GM12878 (cell line): ENCODE measurements around the gene AP2A2. TPM values are rescaled to one million over a fixed set of nuclear protein-coding genes. Genes with fewer than 3 reads are reported as not detected.

ENCODE experiments used
- ATAC-seq: fragments of 200-7000 bp; cut with Tn5 transposase; 3 replicates; pipeline ENCODE4 v1.9.1; 2020; ENCODE audit warnings: mild to moderate bottlenecking, moderate library complexity
- BruUV-seq: library from RNA; stranded (reverse); fragments of 400-500 nt; replicated peaks from 2 replicates; lab custom pipeline; 2021; lab: Mats Ljungman, UMichigan
- CTCF ChIA-PET: fragments of 300-600 bp; sonication (Branson Sonifier 250); formaldehyde crosslinking; extraction: SDS; loops from one replicate; lab custom pipeline; 2021; ENCODE audit warnings: inconsistent platforms; lab: Yijun Ruan, JAX
- POLR2A ChIA-PET: fragments of 350-600 bp; formaldehyde crosslinking; extraction: SDS; loops from one replicate; lab custom pipeline; 2021; ENCODE audit warnings: inconsistent platforms; lab: Charles Lee
- RAD21 ChIA-PET: fragments of 300-600 bp; sonication (Branson Sonifier 250); formaldehyde crosslinking; loops from one replicate; lab custom pipeline; 2023; ENCODE audit warnings: antibody characterized with exemption; ENCODE audit not compliant: unreplicated experiment; lab: Charles Lee
- SMC1A ChIA-PET: fragments of 300-600 bp; sonication (Branson Sonifier 250); formaldehyde crosslinking; loops from one replicate; lab custom pipeline; 2023; ENCODE audit not compliant: unreplicated experiment, uncharacterized antibody; lab: Charles Lee
- DNase-seq: peaks from one replicate; pipeline ENCODE4 v3.0.0-alpha.2; 2011; ENCODE audit warnings: low read depth, low spot score
- FAIRE-seq: peaks from 3 replicates; lab custom pipeline; 2011; peaks lifted over from hg19 to GRCh38; lab: Jason Lieb, UNC
- H2AFZ ChIP-seq: 2 replicates; pipeline ENCODE4 v1.6.0; 2011; ENCODE audit warnings: low read depth, low read length, control low read depth; ENCODE audit not compliant: control insufficient read depth
- H3K27ac ChIP-seq: 2 replicates; pipeline ENCODE4 v1.5.1; 2011; ENCODE audit warnings: control low read depth; ENCODE audit not compliant: control insufficient read depth, insufficient read depth
- H3K27me3 ChIP-seq, 2 experiments: replicated peaks in 1 of 2; 2 replicates each; pipeline versions ENCODE4 v1.6.0 to v1.6.1; 2011; ENCODE audit warnings: low read length in 1 of 2; ENCODE audit not compliant: control insufficient read depth in 2 of 2, insufficient read depth in 2 of 2
- H3K36me3 ChIP-seq, 2 experiments: 2 replicates each; pipeline ENCODE4 v1.5.1; 2011; ENCODE audit warnings: low read length in 1 of 2; ENCODE audit not compliant: control insufficient read depth in 2 of 2, insufficient read depth in 2 of 2
- H3K4me1 ChIP-seq: 2 replicates; pipeline ENCODE4 v1.6.1; 2011; ENCODE audit warnings: mild to moderate bottlenecking, low read length, moderate library complexity, mixed read lengths; ENCODE audit not compliant: control insufficient read depth, insufficient read depth
- H3K4me2 ChIP-seq: 2 replicates; pipeline ENCODE4 v1.6.0; 2011; ENCODE audit warnings: control low read depth; ENCODE audit not compliant: control insufficient read depth, insufficient read depth
- H3K4me3 ChIP-seq: fragments of 200-600 bp; sonication (generic); 2 replicates; pipeline ENCODE4 v1.5.1; 2016
- H3K79me2 ChIP-seq: 2 replicates; pipeline ENCODE4 v1.6.0; 2011; ENCODE audit warnings: low read length; ENCODE audit not compliant: control insufficient read depth, insufficient read depth
- H3K9ac ChIP-seq: 2 replicates; pipeline ENCODE4 v1.8.0; 2011; ENCODE audit warnings: low read length, control low read depth, mixed read lengths; ENCODE audit not compliant: control insufficient read depth, insufficient read depth
- H3K9me3 ChIP-seq: replicated peaks from 3 replicates; pipeline ENCODE4 v1.5.1; 2011; ENCODE audit warnings: mild to moderate bottlenecking, low read length; ENCODE audit not compliant: control insufficient read depth, insufficient read depth
- H4K20me1 ChIP-seq: 2 replicates; pipeline ENCODE4 v1.6.0; 2011; ENCODE audit not compliant: control insufficient read depth, insufficient read depth
- ASH2L ChIP-seq: fragments of 300-600, 200-600 bp; sonication (generic); IDR thresholded peaks from 2 replicates; pipeline ENCODE4 v1.6.1; 2017; ENCODE audit warnings: low read depth, mild to moderate bottlenecking, borderline replicate concordance
- BMI1 ChIP-seq: fragments of 450-650 bp; IDR thresholded peaks from 2 replicates; pipeline ENCODE4 v1.6.1; 2016; ENCODE audit warnings: mild to moderate bottlenecking, moderate library complexity, borderline replicate concordance
- CREM ChIP-seq: IDR thresholded peaks from 2 replicates; pipeline ENCODE4 v1.6.1; 2014; ENCODE audit warnings: antibody characterized with exemption, low read depth
- HDAC2 ChIP-seq: fragments of 200-600 bp; sonication (generic); IDR thresholded peaks from 2 replicates; pipeline ENCODE4 v1.6.1; 2017
- HDGF ChIP-seq: fragments of 450-650 bp; IDR thresholded peaks from 2 replicates; pipeline ENCODE4 v1.6.1; 2016; ENCODE audit warnings: antibody characterized with exemption
- MLLT1 ChIP-seq: fragments of 450-650 bp; IDR thresholded peaks from 2 replicates; pipeline ENCODE4 v1.6.1; 2016; ENCODE audit warnings: mild to moderate bottlenecking
- MTA2 ChIP-seq: fragments of 450-650 bp; IDR thresholded peaks from 2 replicates; pipeline ENCODE4 v1.6.1; 2016; ENCODE audit warnings: low read depth, mild to moderate bottlenecking, moderate library complexity
- MXI1 ChIP-seq: fragments of 150-350 bp; IDR thresholded peaks from 2 replicates; pipeline ENCODE4 v1.6.1; 2011; ENCODE audit warnings: low read depth, mild to moderate bottlenecking, inconsistent platforms, low read length, improper control_type of control experiment
- NBN ChIP-seq: fragments of 450-650 bp; IDR thresholded peaks from 2 replicates; pipeline ENCODE4 v1.6.1; 2016
- POU2F2 ChIP-seq: IDR thresholded peaks from 3 replicates; pipeline ENCODE4 v1.6.1; 2011; ENCODE audit warnings: low read depth, mild to moderate bottlenecking, low read length, borderline replicate concordance
- TARDBP ChIP-seq: IDR thresholded peaks from 2 replicates; pipeline ENCODE4 v1.6.1; 2016; ENCODE audit warnings: borderline replicate concordance
- ZBTB33 ChIP-seq: fragments of 450-650 bp; IDR thresholded peaks from 2 replicates; pipeline ENCODE4 v1.6.1; 2017; ENCODE audit warnings: mild to moderate bottlenecking
- WGBS: methylation state at CpG from one replicate; pipeline ENCODE4 v1.1.6; 2016; ENCODE audit warnings: low lambda C conversion rate; ENCODE audit not compliant: insufficient replicate concordance, insufficient coverage; ENCODE audit errors: missing lambda C conversion rate; 5-methylcytosine and 5-hydroxymethylcytosine counted together
- in situ Hi-C: fragments of 300-500 bp; cut with MboI; formaldehyde crosslinking; loops from 9 replicates; pipeline ENCODE4 v1.14.3; 2018; ENCODE audit warnings: mixed read lengths
- intact Hi-C: fragments of 100-400 bp; cut with micrococcal nuclease; formaldehyde crosslinking; loops from one replicate; pipeline ENCODE4 v1.14.2; 2022; ENCODE audit not compliant: unreplicated experiment
- polyA plus RNA-seq, 11 experiments: library from polyadenylated mRNA; depleted of rRNA in 4 of 11; unstranded in 6 of 11; stranded (reverse) in 5 of 11; fragments of >200 nt; fragmentation: Nextera tagmentation in 4 of 11; fragmentation: Illumina TruSeq in 1 of 11; extraction: Ambion mirVana in 4 of 11; extraction: Trizol in 1 of 11; gene quantifications; 1 replicate in 1 of 11; 2 replicates in 10 of 11; pipeline versions ENCODE4 v1.2.1 to v1.2.3, GENCODE V29; 2011 to 2016; ENCODE audit warnings: inconsistent platforms in 2 of 11, missing spikeins in 2 of 11, low read depth in 1 of 11
- total RNA-seq, 4 experiments: library from RNA; depleted of rRNA in 3 of 4; stranded (reverse); fragments of >200 nt in 3 of 4; fragmentation: Illumina TruSeq in 1 of 4; extraction: Trizol in 1 of 4; gene quantifications; 2 replicates each; pipeline versions ENCODE4 v1.2.1 to v1.2.3, GENCODE V29; 2013 to 2021
- TF ChIP-seq, protein P1 (sequence below): IDR thresholded peaks from 2 replicates; pipeline ENCODE4 v1.6.1; 2012; ENCODE audit warnings: low read length, inconsistent platforms
- TF ChIP-seq, protein P2 (sequence below): IDR thresholded peaks from 2 replicates; pipeline ENCODE4 v1.6.1; 2012; ENCODE audit warnings: low read depth, low read length, improper control_type of control experiment
- TF ChIP-seq, protein P3 (sequence below): fragments of 450-650 bp; IDR thresholded peaks from 2 replicates; pipeline ENCODE4 v1.6.1; 2017; ENCODE audit warnings: mild to moderate bottlenecking, moderate library complexity

Gene AP2A2
- total and polyA plus RNA-seq, 10 of the 15 experiments (the other 5 are each of a cell fraction or from before 2014, with no cell fraction given): 0.58 to 48.8 (median 18.2) TPM

DNA sequence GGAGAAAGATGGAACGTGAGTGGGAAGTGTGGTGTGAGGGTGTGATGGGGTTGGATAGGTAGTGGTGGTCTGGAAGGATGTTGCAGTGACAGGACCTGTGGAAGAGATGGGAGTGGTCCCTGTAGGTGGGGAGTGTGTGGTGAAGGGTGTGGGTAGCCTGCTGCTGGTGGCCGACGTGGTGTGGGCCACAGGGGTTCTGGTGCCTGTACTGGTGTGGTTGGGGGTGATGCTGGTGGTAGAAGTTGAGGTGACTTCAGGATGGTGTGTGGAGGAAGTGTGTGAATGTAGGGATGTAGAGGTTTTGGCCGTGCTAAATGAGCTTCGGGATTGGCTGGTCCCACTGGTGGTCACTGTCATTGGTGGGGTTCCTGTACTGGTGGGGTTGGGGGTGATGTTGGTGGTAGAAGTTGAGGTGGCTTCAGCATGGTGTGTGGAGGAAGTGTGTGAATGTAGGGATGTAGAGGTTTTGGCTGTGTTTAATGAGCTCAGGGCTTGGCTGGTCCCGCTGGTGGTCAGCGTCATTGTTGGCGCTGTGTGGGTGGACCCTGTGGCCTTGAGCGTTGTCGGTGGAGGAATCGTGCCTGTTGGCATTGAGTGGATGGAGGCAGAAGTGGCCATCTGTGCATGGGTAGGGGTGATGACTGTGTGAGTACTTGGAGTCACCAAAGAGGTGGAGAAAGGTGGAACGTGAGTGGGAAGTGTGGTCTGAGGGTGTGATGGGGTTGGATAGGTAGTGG is 91.8 kb downstream of the AP2A2 start:
- Histone ChIP-seq H2AFZ (no peak overlapping the region), H4K20me1 (no peaks in the 10 kb centered on the region), H3K9ac (no peak overlapping the region), H3K27ac (no peak overlapping the region), H3K4me3 (no peak overlapping the region), H3K9me3 (no peaks in the 10 kb centered on the region), H3K4me1 (no peaks in the 10 kb centered on the region), H3K27me3 (no peaks in the 10 kb centered on the region), H3K36me3 (no peaks in the 10 kb centered on the region), H3K79me2 (no peaks in the 10 kb centered on the region), H3K4me2 (no peak overlapping the region)
- ChIA-PET POLR2A (no interaction called here), RAD21 (no interaction called here), CTCF (no interaction called here), SMC1A (interaction anchor here (0.5 kb wide), 1 partner anchor 87 kb away, joined by 3 read pairs; no protein-coding TSS in a partner anchor)
- no peak for DNase-seq
- ATAC-seq: no peak
- intact Hi-C loops (no loop called here), in situ Hi-C loops (no loop called here)
- 79% methylated on average over 12 of the region's 12 CpGs for WGBS
- no TSS peak for BruUV-seq
- peak; percentile 74 for FAIRE-seq
- TF ChIP-seq HDAC2 (no peak), BMI1 (no peak), MLLT1 (no peak), POU2F2 (no peak), ZBTB33 (no peak), ASH2L (no peak), CREM (no peak), HDGF (no peak), MXI1 (no peak), TARDBP (no peak), MTA2 (no peak), NBN (no peak)
- TF ChIP-seq, protein P1, sequence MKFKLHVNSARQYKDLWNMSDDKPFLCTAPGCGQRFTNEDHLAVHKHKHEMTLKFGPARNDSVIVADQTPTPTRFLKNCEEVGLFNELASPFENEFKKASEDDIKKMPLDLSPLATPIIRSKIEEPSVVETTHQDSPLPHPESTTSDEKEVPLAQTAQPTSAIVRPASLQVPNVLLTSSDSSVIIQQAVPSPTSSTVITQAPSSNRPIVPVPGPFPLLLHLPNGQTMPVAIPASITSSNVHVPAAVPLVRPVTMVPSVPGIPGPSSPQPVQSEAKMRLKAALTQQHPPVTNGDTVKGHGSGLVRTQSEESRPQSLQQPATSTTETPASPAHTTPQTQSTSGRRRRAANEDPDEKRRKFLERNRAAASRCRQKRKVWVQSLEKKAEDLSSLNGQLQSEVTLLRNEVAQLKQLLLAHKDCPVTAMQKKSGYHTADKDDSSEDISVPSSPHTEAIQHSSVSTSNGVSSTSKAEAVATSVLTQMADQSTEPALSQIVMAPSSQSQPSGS: no peak
- TF ChIP-seq, protein P2, sequence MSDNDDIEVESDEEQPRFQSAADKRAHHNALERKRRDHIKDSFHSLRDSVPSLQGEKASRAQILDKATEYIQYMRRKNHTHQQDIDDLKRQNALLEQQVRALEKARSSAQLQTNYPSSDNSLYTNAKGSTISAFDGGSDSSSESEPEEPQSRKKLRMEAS: no peak
- TF ChIP-seq, protein P3, sequence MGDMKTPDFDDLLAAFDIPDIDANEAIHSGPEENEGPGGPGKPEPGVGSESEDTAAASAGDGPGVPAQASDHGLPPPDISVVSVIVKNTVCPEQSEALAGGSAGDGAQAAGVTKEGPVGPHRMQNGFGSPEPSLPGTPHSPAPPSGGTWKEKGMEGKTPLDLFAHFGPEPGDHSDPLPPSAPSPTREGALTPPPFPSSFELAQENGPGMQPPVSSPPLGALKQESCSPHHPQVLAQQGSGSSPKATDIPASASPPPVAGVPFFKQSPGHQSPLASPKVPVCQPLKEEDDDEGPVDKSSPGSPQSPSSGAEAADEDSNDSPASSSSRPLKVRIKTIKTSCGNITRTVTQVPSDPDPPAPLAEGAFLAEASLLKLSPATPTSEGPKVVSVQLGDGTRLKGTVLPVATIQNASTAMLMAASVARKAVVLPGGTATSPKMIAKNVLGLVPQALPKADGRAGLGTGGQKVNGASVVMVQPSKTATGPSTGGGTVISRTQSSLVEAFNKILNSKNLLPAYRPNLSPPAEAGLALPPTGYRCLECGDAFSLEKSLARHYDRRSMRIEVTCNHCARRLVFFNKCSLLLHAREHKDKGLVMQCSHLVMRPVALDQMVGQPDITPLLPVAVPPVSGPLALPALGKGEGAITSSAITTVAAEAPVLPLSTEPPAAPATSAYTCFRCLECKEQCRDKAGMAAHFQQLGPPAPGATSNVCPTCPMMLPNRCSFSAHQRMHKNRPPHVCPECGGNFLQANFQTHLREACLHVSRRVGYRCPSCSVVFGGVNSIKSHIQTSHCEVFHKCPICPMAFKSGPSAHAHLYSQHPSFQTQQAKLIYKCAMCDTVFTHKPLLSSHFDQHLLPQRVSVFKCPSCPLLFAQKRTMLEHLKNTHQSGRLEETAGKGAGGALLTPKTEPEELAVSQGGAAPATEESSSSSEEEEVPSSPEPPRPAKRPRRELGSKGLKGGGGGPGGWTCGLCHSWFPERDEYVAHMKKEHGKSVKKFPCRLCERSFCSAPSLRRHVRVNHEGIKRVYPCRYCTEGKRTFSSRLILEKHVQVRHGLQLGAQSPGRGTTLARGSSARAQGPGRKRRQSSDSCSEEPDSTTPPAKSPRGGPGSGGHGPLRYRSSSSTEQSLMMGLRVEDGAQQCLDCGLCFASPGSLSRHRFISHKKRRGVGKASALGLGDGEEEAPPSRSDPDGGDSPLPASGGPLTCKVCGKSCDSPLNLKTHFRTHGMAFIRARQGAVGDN: no peak
